SK-N-SH (cell line): ENCODE measurements around the gene IRAK3. TPM values are rescaled to one million over a fixed set of nuclear protein-coding genes. Genes with fewer than 3 reads are reported as not detected.

ENCODE experiments used
- CTCF ChIA-PET: fragments of 300-600, 350-600 bp; formaldehyde crosslinking; extraction: SDS; loops from one replicate; lab custom pipeline; 2021; lab: Yijun Ruan, JAX
- POLR2A ChIA-PET: fragments of 350-600 bp; sonication (Branson Sonifier 250); formaldehyde crosslinking; extraction: SDS; loops from one replicate; lab custom pipeline; 2020; ENCODE audit warnings: antibody characterized with exemption, inconsistent platforms; lab: Yijun Ruan, JAX
- DNase-seq: peaks from one replicate; pipeline ENCODE4 v3.0.0; 2012
- H2AFZ ChIP-seq: fragments of 200-600 bp; sonication (generic); 2 replicates; pipeline ENCODE4 v1.8.1; 2016; ENCODE audit warnings: antibody characterized with exemption, mild to moderate bottlenecking, low read depth
- H3F3A ChIP-seq: fragments of 200-600 bp; sonication (generic); replicated peaks from 2 replicates; pipeline ENCODE3; 2016; ENCODE audit warnings: antibody characterized with exemption, mild to moderate bottlenecking; ENCODE audit not compliant: insufficient read depth
- H3K27ac ChIP-seq, 2 experiments: fragments of 200-500 bp in 1 of 2; fragments of 200-600 bp in 1 of 2; sonication (Bioruptor generic) in 1 of 2; sonication (generic), shearing (Covaris generic) in 1 of 2; 2 replicates each; pipeline versions ENCODE4 v1.5.1 to v1.6.1; 2014 to 2016; ENCODE audit warnings: low read depth in 2 of 2, inconsistent platforms in 1 of 2, low read length in 1 of 2, mild to moderate bottlenecking in 1 of 2, mixed read lengths in 1 of 2
- H3K27me3 ChIP-seq: fragments of 200-600 bp; sonication (generic), shearing (Covaris generic); 2 replicates; pipeline ENCODE4 v1.6.1; 2016; ENCODE audit warnings: mixed run types; ENCODE audit not compliant: insufficient read depth
- H3K36me3 ChIP-seq, 2 experiments: fragments of 200-500 bp in 1 of 2; fragments of 200-600 bp in 1 of 2; sonication (Bioruptor generic) in 1 of 2; sonication (generic) in 1 of 2; replicated peaks in 1 of 2; 2 replicates each; pipeline versions ENCODE3 to v1.5.1; 2014 to 2016; ENCODE audit warnings: low read length in 1 of 2, mild to moderate bottlenecking in 1 of 2; ENCODE audit not compliant: insufficient read depth in 2 of 2, control insufficient read depth in 1 of 2
- H3K4me1 ChIP-seq, 2 experiments: fragments of 200-500 bp in 1 of 2; fragments of 200-600 bp in 1 of 2; sonication (Bioruptor generic) in 1 of 2; sonication (generic), shearing (Covaris generic) in 1 of 2; 2 replicates each; pipeline versions ENCODE4 v1.5.1 to v1.6.1; 2014 to 2016; ENCODE audit warnings: low read depth in 1 of 2, low read length in 1 of 2, mixed run types in 1 of 2; ENCODE audit not compliant: insufficient read depth in 2 of 2, control insufficient read depth in 1 of 2
- H3K4me2 ChIP-seq: fragments of 200-600 bp; sonication (generic), shearing (Covaris generic); 2 replicates; pipeline ENCODE4 v1.6.1; 2017; ENCODE audit warnings: mixed run types
- H3K4me3 ChIP-seq, 2 experiments: fragments of 200-500 bp in 1 of 2; fragments of 200-600 bp in 1 of 2; sonication (Bioruptor generic) in 1 of 2; sonication (generic), shearing (Covaris generic) in 1 of 2; 2 replicates each; pipeline versions ENCODE4 v1.5.1 to v1.8.1; 2014 to 2016; ENCODE audit warnings: low read depth in 2 of 2, inconsistent platforms in 1 of 2, low read length in 1 of 2, mild to moderate bottlenecking in 1 of 2, mixed read lengths in 1 of 2, moderate library complexity in 1 of 2
- H3K79me2 ChIP-seq: fragments of 200-600 bp; sonication (generic); 2 replicates; pipeline ENCODE4 v1.8.1; 2017; ENCODE audit warnings: mild to moderate bottlenecking; ENCODE audit not compliant: insufficient read depth
- H3K9ac ChIP-seq: fragments of 200-600 bp; sonication (generic); 2 replicates; pipeline ENCODE4 v1.6.1; 2017; ENCODE audit warnings: mixed run types
- H3K9me2 ChIP-seq: fragments of 200-600 bp; sonication (generic); 2 replicates; pipeline ENCODE4 v1.6.1; 2017; ENCODE audit warnings: mixed run types
- H3K9me3 ChIP-seq: fragments of 200-600 bp; sonication (generic); 2 replicates; pipeline ENCODE4 v1.6.1; 2017; ENCODE audit warnings: mixed run types, mild to moderate bottlenecking, moderate library complexity
- H4K20me1 ChIP-seq: fragments of 200-600 bp; sonication (generic); 2 replicates; pipeline ENCODE4 v1.6.1; 2017; ENCODE audit warnings: mild to moderate bottlenecking, mixed run types; ENCODE audit not compliant: insufficient read depth
- CHD2 ChIP-seq: fragments of 150-350 bp; IDR thresholded peaks from 2 replicates; pipeline ENCODE4 v1.6.1; 2018; ENCODE audit warnings: low read length; ENCODE audit not compliant: partially characterized antibody
- ELF1 ChIP-seq: IDR thresholded peaks from 2 replicates; pipeline ENCODE4 v1.4.0; 2012
- EP300 ChIP-seq, 2 experiments: IDR thresholded peaks; 2 replicates each; pipeline versions ENCODE4 v1.4.0 to v1.6.1; 2012; ENCODE audit warnings: borderline replicate concordance in 1 of 2, low read depth in 1 of 2, low read length in 1 of 2
- EZH2phosphoT487 ChIP-seq: fragments of 200-600 bp; sonication (generic); IDR thresholded peaks from 2 replicates; pipeline ENCODE4 v1.6.1; 2017; ENCODE audit warnings: low read depth, mixed run types, mild to moderate bottlenecking, antibody characterized with exemption, moderate library complexity, borderline replicate concordance
- GATA2 ChIP-seq: sonication (generic); formaldehyde crosslinking; IDR thresholded peaks from 2 replicates; pipeline ENCODE4 v1.5.0; 2020; ENCODE audit warnings: mild to moderate bottlenecking, missing genetic modification reagents
- JUND ChIP-seq: IDR thresholded peaks from 2 replicates; pipeline ENCODE4 v1.4.0; 2012
- MEF2A ChIP-seq: IDR thresholded peaks from 2 replicates; pipeline ENCODE4 v1.4.0; 2012; ENCODE audit warnings: low read depth, borderline replicate concordance
- MXI1 ChIP-seq: IDR thresholded peaks from 2 replicates; pipeline ENCODE4 v1.6.1; 2012; ENCODE audit warnings: mild to moderate bottlenecking, low read depth, low read length, improper control_type of control experiment
- NFIC ChIP-seq: IDR thresholded peaks from 2 replicates; pipeline ENCODE4 v1.4.0; 2012; ENCODE audit warnings: borderline replicate concordance
- NRF1 ChIP-seq: IDR thresholded peaks from 2 replicates; pipeline ENCODE4 v1.6.1; 2012; ENCODE audit warnings: low read depth, mild to moderate bottlenecking, low read length
- PBX3 ChIP-seq: IDR thresholded peaks from 2 replicates; pipeline ENCODE4; 2012
- RAD21 ChIP-seq: IDR thresholded peaks from 2 replicates; pipeline ENCODE4 v1.6.1; 2012; ENCODE audit warnings: mild to moderate bottlenecking, low read length
- RCOR1 ChIP-seq: fragments of 150-350 bp; IDR thresholded peaks from 2 replicates; pipeline ENCODE4 v1.6.1; 2017; ENCODE audit warnings: antibody characterized with exemption, low read length
- SMC3 ChIP-seq: IDR thresholded peaks from 2 replicates; pipeline ENCODE4 v1.6.1; 2012; ENCODE audit warnings: low read depth, low read length, improper control_type of control experiment
- TAF1 ChIP-seq: IDR thresholded peaks from 2 replicates; pipeline ENCODE4 v1.6.1; 2012; ENCODE audit warnings: low read depth, mild to moderate bottlenecking, low read length, moderate library complexity, borderline replicate concordance
- TCF12 ChIP-seq: IDR thresholded peaks from 2 replicates; pipeline ENCODE4 v1.4.0; 2012
- TEAD4 ChIP-seq: IDR thresholded peaks from 2 replicates; pipeline ENCODE4 v1.4.0; 2012; ENCODE audit warnings: mild to moderate bottlenecking, borderline replicate concordance; ENCODE audit not compliant: insufficient read depth
- USF1 ChIP-seq: IDR thresholded peaks from 2 replicates; pipeline ENCODE4 v1.4.0; 2012; ENCODE audit warnings: low read depth, borderline replicate concordance
- USF2 ChIP-seq: fragments of 150-350 bp; IDR thresholded peaks from 2 replicates; pipeline ENCODE4 v1.6.1; 2017; ENCODE audit warnings: antibody characterized with exemption, low read length, low read depth, borderline replicate concordance
- YY1 ChIP-seq: IDR thresholded peaks from 2 replicates; pipeline ENCODE4 v1.4.0; 2012; ENCODE audit warnings: low read depth, mild to moderate bottlenecking
- ZBTB33 ChIP-seq: IDR thresholded peaks from 2 replicates; pipeline ENCODE4 v1.4.0; 2012; ENCODE audit warnings: low read depth, borderline replicate concordance
- polyA plus RNA-seq, 3 experiments: library from polyadenylated mRNA; depleted of rRNA; stranded (reverse); fragments of >200 nt; gene quantifications; 2 replicates each; pipeline ENCODE4 v1.2.3, GENCODE V29; 2012

Gene IRAK3
- polyA plus RNA-seq, 1 of the 3 experiments (the other 2 are of a cell fraction) = not detected

GRCh38 chr12:66152732-66153131 is 36.3 kb upstream of the IRAK3 start (continued):
- TF ChIP-seq TEAD4 (no peak), NFIC (peak; percentile 15; the same call in 1 of the 2 replicates), PBX3 (no peak), RCOR1 (no peak), SMC3 (no peak), TAF1 (no peak), TCF12 (peak; percentile 58), NRF1 (no peak), EZH2phosphoT487 (no peak), EP300 (IDR thresholded peaks at IDR 0.05; ENCODE audit: borderline replicate concordance in 1 of 2, low read depth in 1 of 2, low read length in 1 of 2) (no peak), JUND (peak; percentile 53), YY1 (no peak), GATA2 (CRISPR knock-in tag) (no peak), ZBTB33 (no peak)

- no peak for TF ChIP-seq TEAD4
- TF ChIP-seq USF2 = no peak
- no peak for TF ChIP-seq GATA2 (CRISPR knock-in tag)
- TF ChIP-seq PBX3 = no peak
- TF ChIP-seq SMC3 = no peak
- no peak for TF ChIP-seq MEF2A
- TF ChIP-seq MXI1 = no peak
- TF ChIP-seq USF1 = no peak
- TF ChIP-seq RAD21 = no peak
- TF ChIP-seq ZBTB33 = no peak
- TF ChIP-seq CHD2 = no peak
- TF ChIP-seq EZH2phosphoT487 = no peak
- no peak for TF ChIP-seq ELF1
- ChIA-PET POLR2A (no interaction called here), CTCF (no interaction called here)
- peaks cover 4 to 22% of the 10 kb centered on the region in 2 experiments for H3K36me3 ChIP-seq
- peaks cover 0 to 19% of the 10 kb centered on the region in 2 experiments; a peak in 2 of 4 replicates for H3K4me1 ChIP-seq
- H3K9me2 ChIP-seq = no peaks in the 10 kb centered on the region
- peak overlapping the region in 1 of 2 experiments; percentile 44; a peak in 1 of 4 replicates for H3K27ac ChIP-seq
- H3K9me3 ChIP-seq = no peaks in the 10 kb centered on the region
- no peak for DNase-seq
- no peaks in the 10 kb centered on the region for H4K20me1 ChIP-seq
- H3K4me2 ChIP-seq = no peak overlapping the region
- H3K27me3 ChIP-seq = no peaks in the 10 kb centered on the region
- H3K9ac ChIP-seq = no peak overlapping the region
- no peak overlapping the region for H2AFZ ChIP-seq
- peaks cover 22% of the 10 kb centered on the region for H3F3A ChIP-seq
- H3K4me3 ChIP-seq = no peak overlapping the region
- peaks cover 31% of the 10 kb centered on the region for H3K79me2 ChIP-seq
Observed at GRCh38 chr12:66154776-66155175, 34.2 kb upstream of the IRAK3 start.
